ENCODE measurements around the gene SETD1A.
"Not testable (repeated sequence)": the region's sequence is repeated elsewhere in the genome, so short reads cannot be mapped to it uniquely, and the experiment has no call there.

Gene SETD1A

DNA sequence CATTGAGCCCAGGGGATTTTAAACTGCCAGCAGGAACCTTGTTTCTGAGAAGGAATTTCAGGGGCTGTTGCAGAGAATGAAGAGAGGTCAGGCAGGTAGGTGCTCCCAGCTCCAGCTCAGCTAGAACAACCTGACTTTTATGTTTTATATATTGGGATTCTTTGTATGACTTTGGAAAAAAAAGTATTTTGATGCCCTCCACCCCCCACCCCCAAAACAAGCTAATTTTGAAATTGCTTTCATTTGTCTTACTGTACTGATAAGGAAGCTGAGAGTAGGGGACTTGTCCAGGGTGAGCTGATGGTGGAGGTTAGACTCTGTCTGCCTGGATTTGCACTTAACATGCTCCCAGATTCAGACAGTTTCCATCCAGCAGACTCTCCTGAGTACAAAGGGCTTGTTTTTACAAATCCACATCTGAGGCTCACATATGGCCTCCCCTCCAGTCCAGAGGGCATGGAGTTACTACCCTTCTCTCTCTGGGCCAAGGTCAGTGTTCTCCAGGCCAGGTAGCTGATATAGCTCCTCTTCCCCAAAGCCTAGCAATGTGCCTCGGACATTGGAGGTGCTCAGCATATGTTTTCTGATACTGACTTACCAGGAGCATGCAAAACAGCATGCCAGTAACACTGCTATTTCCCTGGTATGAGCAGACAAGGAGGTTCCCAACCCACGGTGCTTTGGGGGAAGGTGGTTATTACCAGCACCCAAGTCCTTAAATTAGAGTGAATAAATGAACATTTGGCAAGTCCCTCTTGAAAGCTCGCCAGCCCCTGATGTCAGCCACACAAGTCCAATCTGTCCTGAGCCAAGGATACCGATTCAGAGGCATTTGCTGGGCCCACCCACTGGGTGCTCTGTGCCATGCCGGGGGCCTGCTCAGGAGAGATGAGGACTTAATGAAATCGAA is 41.6 kb downstream of the SETD1A start:
- no peak for DNase-seq (ENCODE audit: low read depth in 2 of 2)

DNA sequence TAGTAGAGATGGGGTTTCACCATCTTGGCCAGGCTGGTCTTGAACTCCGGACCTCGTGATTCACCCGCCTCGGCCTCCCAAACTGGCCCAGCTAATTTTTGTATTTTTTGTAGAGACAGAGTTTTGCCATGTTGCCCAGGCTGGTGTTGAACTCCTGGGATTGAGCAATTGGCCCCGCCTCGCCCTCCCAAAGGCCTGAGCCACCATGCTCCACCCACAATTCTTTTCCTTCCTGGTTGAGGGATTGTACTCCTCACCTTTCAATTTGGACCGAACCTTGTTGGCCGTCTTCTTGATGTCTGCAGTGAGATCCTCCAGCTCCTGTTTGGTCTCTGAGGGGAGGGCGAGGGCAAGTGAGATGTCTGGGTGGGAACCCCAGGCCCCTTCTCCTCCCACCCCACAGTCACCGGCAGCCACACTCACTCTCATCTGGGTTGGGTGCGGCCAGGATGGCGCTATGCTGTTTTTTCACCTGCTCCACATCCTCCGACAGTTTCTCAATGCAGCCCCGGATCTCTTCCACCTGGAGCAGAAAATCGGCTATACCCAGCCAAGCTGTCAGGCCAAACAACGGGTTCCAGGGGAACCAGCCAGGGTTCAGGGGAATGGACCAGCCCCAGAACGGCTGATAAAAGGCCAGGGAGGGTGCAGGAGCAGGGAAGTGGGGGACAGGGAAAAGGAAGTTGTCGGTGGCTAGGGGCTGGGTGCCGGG is 43.3 kb downstream of the SETD1A start:
- DNase-seq (ENCODE audit: low read depth in 2 of 2): no peak

DNA sequence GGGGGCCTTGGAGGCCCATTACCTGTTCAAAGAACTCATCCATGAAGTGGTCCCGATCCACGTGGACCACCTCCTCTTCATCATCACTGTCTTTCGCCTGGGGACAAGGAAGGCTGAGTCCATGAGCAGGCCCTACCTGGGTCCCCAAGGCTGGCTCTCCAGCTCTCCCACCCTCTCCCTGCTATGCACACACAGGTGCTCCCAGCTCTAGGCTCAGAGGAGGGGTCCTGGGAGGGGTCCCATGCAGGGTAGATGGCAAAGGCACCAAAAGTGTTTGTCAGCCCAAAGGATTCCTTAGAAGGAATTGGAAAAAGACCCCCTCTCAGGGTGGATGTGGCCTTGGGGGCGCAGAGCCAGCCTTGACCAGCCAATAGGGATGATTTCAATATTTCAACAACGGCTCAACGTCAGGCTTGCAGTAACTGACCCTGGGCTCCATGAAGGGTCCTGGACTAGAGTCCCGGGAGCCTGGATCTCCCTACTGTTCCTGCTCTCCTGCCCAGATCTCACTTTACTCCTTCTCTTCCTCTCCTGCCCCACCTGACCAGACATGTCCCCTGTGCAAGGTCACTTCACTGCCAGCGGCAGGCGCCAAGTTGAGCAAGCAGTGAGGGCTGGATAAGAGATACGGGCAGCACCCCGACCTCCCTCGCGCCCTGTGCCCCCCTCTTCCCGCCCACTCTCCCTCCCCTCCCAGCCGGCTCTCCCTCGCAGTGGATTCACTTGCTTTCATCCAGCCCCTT is 44.1 kb downstream of the SETD1A start:
- DNase-seq (ENCODE audit: low read depth in 2 of 2): no peak

DNA sequence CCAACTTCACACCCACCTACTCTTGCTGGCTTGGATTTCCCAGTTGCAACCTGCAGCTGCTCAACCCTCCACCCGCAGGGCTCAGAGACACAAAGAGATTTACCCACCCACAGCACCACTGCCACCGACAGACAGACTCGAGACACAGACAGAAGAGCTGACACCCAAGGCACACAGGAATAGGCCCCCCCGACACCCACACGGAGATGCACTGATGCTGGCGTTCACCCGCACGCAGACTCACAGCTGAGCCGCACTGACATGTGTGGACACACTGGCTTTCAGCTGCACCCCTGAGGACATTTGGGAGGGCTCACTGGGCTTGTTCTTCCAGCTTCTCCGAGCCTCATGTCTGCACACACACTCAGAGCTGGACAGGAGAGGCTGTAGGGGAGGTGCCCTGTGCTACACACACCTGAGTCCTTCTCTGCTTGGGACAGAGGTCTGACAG is 44.7 kb downstream of the SETD1A start:
- DNase-seq (ENCODE audit: low read depth in 2 of 2): no peak

DNA sequence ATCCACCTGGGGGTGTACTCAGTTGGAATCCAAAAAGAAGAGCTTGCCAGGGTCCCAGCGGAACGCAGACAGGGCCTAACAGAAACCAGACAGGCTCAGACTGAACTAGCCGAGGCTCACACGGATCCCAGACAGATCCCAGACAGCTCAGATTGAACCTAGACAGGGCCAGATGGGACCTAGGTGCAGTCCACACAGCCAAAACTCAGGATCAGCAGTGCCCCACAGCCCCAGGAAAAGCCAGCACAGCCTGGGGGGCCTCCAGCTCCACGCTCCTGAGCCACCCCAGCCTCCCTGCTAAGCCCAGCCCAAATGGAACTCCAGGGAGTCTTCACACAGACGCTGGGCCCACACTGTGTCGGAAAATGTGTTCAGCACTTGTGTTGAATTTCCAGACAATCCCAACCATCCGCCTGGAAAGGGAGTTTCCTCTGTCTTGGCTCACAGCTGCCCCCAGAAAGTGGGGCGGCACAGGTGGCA is 45.3 kb downstream of the SETD1A start:
- DNase-seq (ENCODE audit: low read depth in 2 of 2): no peak

DNA sequence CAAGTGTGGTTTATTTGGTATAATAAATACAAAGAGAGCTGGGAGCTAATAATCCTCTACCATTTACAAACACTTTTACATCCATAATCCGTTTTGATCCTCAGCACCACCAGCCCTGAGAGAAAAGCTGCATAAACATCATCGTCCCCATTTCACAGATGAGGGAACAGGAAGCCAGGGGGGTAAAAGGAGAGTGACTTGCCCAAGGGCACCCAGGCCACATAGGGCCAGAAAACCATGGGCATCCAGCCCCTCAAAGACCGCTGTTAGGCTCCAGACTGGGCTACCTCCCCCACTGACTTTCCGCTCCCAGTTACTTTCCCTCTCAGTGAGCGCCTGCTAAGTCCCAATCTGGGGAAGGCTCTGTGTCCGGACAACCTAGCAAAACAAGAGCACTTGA is 46.2 kb downstream of the SETD1A start:
- no peak for DNase-seq (ENCODE audit: low read depth in 2 of 2)

DNA sequence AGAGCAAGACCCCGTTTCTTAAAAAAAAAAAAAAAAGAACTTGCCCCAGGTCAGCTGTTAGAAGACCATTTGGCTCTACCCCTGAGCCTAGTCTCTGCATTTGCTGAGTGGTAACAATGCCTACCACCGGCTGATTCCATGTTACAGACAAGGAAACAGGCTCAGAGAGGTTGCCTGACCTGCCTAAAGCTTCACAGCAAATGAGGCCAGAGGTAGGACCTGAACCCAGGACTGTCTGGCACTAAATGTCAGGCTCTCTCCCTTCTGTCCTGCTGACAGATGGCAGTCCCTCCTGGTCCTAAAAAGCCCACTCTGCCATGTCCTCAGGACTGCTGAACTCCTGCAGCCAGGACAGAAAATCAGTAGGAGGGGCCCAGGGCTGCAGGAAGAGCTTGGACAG is 47.1 kb downstream of the SETD1A start:
- no peak for DNase-seq (ENCODE audit: low read depth in 2 of 2)

DNA sequence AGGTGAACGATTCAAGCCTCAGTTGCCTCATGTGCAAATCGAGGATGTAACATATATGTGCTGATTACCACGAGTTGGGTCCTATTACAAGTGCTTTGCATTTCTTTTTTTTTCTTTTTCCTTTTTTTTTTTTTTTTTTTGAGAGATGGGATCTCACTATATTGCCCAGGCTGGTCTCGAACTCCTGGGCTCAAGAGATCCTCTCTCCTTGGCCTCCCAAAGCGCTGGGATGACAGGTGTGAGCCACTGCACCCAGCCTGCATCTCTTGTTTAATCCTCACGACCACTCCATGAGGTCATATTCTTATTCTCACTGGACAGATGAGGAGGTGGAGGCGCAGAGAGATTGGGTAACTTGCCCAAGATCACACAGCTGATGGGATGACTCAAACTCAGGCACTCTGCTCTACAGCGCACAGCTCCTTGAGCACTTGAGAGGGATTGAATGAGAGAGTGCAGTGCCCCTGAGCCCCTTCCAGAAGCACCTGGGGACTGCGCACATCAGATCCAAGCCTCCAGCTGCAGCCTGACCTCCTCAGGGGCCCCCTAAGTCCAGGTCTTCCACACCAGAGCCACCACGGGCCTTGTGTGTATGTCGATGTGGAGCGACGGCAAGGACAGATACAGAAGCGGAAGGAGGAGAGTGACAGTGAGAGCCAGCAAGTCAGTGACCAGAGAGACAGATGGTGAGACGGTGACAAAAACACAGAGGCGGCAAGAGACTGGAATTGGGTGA is 48.0 kb downstream of the SETD1A start:
- no peak for DNase-seq (ENCODE audit: low read depth in 2 of 2)

DNA sequence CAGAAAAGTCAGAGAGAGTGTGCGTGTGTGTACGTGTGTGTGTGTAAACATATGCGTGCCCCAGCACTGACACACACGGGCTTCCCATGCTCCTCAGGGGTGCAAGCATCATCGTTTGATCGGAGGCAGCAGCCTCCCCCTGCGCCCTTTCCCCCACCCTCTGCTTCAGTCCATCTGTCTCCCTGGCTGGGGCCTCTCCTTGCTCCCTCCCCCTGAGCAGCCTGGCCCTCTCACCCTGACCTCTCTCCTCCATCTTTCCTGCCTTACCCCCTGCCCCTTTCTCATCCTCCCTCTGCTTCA is 48.5 kb downstream of the SETD1A start:
- no peak for DNase-seq (ENCODE audit: low read depth in 2 of 2)

DNA sequence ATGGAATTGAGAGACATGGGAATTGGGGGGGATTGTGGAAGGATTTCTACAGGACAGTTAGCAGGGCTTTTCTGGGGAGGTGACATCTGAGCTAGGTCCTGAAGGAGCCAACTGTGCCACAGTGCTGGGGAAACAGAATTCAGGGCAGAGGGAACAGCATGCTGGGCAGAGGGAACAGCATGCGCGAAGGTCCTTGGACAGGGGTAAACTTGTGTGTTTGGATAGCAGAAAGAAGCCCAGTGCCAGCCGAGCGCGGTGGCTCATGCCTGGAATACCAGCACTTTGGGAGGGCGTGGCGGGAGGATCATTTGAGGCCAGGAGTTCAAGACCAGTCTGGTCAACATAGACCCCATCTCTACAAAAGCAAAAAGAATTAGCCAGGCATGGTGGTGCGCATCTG is 49.0 kb downstream of the SETD1A start:
- DNase-seq (ENCODE audit: low read depth in 2 of 2): no peak

DNA sequence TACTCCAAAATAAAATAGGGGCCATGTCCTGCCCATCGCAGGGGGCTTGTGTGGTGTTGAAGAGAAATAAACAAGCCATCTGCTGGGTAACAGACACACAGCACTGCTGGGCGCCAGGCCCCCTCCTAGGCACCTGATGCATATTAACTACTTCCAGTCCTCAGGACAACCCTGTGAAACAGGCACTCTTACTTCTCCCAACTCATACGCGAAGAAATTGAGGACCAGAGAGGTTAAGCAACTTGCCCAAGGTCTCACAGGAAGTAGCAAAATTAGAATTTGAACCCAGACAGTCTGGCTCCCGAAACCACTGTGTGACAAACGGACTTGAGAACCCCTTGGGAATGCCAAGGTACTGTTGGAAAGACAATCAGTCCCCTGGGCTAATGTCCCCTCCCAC is 50.1 kb downstream of the SETD1A start:
- no peak for DNase-seq (ENCODE audit: low read depth in 2 of 2)

DNA sequence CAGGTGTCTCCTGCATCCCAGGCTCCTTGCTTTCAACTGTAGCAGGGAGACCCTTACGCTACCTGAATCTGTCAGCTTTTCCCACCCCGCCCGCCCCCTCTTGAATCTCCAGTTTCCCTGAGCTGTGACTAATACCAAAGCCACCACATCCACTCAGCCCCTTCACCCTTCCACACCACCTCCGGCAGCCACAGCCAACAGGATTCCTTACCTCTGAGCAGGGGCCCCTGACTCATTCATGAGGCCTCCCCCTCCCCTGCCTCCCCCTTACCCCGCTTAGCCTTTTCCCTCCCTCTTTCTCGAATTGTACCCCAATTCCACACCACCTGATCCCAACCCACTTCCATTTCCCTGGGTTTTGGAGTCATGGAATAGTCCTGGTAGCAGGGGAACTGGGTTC is 50.6 kb downstream of the SETD1A start:
- no peak for DNase-seq (ENCODE audit: low read depth in 2 of 2)

DNA sequence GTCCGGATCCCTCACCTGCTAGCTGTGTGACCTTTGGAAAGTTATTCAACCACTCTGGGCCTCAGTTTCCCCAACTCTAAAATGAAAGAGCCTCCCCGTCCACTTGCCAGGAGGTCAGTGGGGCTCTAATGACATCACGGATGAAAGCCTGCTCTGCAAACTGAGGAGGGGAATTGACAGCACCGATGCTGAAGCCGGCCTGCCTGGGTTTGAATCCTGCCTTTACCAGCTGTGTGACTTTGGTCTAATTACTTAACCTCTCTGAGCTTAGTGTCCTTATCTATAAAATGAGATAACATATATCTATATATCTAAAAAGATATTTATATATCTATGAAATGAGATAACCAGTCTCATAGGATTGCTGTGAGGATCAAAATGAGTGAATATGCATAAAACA is 51.0 kb downstream of the SETD1A start:
- DNase-seq (ENCODE audit: low read depth in 2 of 2): no peak

DNA sequence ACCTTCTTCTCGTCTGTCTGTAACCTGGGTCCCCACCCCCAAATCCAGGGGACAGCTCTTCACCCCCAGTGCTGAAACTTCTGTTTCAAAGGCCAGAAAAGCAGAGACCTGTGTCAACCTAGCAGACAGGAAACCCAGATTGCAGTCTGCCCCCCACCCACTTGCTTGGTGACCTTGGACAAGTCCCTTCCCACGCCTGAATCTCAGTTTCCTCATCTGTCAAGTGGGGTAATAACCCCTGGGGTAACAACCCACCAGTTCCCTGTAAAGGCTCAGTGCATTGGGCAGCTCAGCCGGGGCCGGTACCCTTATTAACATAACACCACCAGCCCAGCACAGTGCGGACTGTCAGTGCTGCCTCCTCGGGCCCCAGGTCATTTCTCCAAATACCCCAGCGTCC is 51.6 kb downstream of the SETD1A start:
- DNase-seq (ENCODE audit: low read depth in 2 of 2): no peak

DNA sequence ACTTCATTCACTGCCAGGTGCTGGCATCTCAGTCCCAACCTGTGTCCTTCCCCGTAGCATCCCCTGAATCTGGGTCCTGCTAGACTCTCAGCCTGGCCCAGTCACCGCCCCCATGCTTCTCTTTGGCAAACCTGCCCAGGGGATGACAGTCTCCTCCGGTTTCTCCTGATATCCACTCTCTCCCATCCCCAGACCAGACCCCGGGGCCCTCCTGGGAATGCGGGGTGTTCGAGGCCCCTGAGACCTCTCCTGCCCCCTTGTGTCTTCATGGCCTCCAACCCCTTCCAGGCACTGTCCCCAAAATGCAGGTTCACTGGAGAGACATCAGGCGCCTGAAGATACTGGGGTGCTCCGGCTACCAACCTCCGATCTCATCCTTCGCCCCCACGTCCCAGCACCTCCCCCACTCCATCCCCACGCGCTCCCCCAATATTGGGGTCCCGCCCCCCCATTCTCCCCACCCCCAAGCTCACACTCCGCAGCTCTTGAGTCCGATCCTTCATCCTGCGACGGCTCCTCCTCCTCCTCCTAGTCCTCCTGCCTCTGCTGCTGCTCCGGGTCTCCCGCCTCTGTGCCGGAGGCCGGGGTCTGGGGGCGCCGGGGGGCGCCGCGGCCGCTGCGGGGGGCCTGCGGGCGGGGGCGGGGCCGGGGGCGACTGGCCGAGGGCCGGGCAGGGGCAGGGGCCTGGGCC is 52.5 kb downstream of the SETD1A start:
- DNase-seq (ENCODE audit: low read depth in 2 of 2): no peak

DNA sequence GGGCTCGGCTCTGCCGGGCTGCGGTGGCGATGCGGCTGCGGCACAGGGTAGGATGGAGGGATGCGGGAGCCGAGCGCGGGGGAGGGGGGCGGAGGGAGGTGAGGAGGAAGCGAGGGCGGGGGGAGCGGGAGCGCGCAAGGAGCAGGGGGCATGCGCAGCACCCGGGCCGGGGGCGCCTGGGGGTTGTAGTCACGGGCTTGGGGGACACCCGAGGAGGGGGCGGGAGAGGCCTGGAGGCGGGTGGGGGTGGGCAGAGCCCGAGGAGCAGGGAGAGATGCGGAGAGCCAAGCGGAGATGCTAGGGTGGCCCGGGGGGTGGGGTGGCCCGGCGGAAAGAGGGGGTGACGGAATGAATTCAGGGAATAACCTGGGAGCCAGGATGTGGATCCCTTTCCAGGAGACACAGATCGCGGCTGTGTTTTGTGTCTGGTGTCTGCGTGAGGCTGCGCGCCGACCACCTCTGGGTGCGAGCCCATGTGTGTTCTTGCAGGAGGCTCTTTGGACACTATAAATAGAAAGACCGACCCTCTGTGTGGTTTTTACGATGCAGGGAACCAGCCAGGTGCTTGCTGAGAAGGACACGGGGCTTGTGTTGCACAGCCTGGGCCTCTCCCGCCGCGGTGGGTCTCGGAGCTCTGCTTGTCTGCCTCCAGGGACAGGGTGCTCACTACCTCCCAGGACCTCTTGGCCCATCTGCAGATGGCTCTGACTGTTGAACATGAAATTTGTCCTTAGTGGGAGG is 53.2 kb downstream of the SETD1A start, which contains the start of gene STX1B:
Gene STX1B, minus strand, starts transcription at position 54 of the 741 bp plus-strand sequence. CDS start 242 bp downstream, outside the sequence.
- peak; percentile 9 to 19 for DNase-seq (ENCODE audit: low read depth in 2 of 2)

DNA sequence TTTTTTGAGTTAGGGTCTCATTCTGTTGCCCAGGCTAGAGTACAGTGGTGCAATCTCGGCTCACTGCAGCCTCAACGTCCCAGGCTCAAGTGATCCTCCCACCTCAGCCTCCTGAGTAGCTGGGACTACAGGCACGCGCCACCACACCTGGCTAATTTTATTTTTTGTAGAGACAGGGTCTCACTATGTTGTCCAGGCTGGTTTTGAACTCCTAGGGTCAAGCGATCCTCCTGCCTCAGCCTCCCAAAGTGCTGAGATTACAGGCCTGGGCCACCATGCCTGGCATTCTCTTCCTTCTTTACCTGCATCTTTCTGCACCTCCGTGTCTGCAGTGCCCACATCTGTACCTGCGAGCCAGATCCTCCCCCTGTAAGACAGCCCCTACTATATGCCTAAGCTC is 54.3 kb downstream of the SETD1A start:
- not testable (repeated sequence) for DNase-seq (ENCODE audit: low read depth in 2 of 2)

DNA sequence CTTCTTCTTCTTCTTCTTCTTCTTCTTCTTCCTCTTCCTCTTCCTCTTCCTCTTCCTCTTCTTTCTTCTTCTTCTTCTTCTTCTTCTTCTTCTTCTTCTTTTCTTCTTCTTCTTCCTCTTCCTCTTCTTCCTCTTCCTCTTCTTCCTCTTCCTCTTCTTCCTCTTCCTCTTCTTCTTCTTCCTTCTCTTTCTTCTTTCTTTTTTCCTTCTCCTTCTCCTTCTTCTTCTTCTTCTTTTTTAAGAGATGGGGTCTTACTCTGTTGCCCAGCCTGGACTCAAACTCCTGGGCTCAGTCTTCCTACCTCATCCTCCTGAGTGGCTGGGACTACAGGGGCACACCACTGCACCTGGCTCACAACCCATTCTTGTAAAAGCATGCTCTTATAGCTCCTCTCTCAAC is 55.7 kb downstream of the SETD1A start:
- DNase-seq (ENCODE audit: low read depth in 2 of 2): not testable (repeated sequence)

DNA sequence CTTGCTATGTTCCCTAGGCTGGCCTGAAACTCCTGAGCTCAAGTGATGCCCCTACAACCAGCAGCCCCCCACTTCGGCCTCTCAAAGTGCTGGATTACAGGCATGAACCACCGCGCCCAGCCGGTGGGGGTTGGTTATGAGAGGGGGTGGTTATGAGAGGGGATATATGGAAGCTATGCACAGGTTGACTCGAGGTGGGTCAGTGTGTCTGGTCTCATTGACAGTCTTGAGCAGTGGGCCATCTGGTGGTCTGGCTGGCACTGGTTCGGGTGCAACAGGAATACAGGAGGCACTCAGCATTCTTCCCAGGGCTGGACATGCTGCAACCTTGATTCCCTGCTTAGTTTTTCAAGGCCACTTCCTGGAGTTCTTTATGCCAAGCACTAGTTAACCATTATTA is 58.5 kb downstream of the SETD1A start:
- no peak for DNase-seq (ENCODE audit: low read depth in 2 of 2)

DNA sequence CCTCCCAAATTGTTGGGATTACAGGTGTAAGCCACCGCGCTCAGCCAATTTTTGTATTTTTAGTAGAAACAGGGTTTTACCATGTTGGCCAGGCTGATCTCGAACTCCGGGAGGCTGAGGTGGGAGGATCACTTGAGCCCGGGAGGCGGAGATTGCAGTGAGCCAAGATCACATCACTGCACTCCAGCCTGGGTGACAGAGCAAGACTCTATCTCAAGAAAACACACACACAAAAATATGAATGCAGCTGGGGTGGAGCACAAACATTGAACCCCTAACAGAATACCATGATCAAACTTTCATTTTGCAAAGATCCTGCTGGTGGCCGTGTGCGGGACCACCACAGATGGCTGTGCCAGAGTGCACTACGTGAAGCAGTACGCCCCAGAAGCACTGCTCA is 60.2 kb downstream of the SETD1A start:
- DNase-seq (ENCODE audit: low read depth in 2 of 2): not testable (repeated sequence)

Data from stimulated activated CD8-positive, alpha-beta memory T cell treated with anti-CD3 and anti-CD28 coated beads, Interleukin-15, amount 100 ng/mL, for 4 hours (primary cell).